NCI-H2171 (cell line): ENCODE measurements around the gene IL13.

Experiments
- DNase-seq: peaks from one replicate; lab custom pipeline; 2025; lab: John Stamatoyannopoulos, UW

The IL13 gene

GRCh38 chr5:132669966-132670882, 12.3 kb downstream of the IL13 start:
- no peak for DNase-seq

- DNase-seq, result no peak
Observed at GRCh38 chr5:132671000-132671399, 13.0 kb downstream of the IL13 start.

GRCh38 chr5:132673488-132673887, 15.5 kb downstream of the IL13 start:
- DNase-seq, result no peak

- no peak for DNase-seq
Observed at GRCh38 chr5:132673939-132674630, 16.1 kb downstream of the IL13 start, which contains the start of gene IL4. Gene IL4 (plus strand): TSS chr5:132673989. CDS start chr5:132674051, 62 bp downstream.

GRCh38 chr5:132674671-132675506, 16.9 kb downstream of the IL13 start:
- no peak for DNase-seq

- DNase-seq, result no peak
Observed at GRCh38 chr5:132675936-132676689, 18.1 kb downstream of the IL13 start.

- DNase-seq, result no peak
Observed at GRCh38 chr5:132677191-132677590, 19.2 kb downstream of the IL13 start.

GRCh38 chr5:132677682-132678400, 19.9 kb downstream of the IL13 start:
- DNase-seq, result no peak

- no peak for DNase-seq
Observed at GRCh38 chr5:132678735-132679134, 20.8 kb downstream of the IL13 start.

- no peak for DNase-seq
Observed at GRCh38 chr5:132679166-132679565, 21.2 kb downstream of the IL13 start.

- DNase-seq, result no peak
Observed at GRCh38 chr5:132679717-132680380, 21.9 kb downstream of the IL13 start.

- no peak for DNase-seq
Observed at GRCh38 chr5:132680780-132681475, 23.0 kb downstream of the IL13 start.

GRCh38 chr5:132681476-132681831, 23.5 kb downstream of the IL13 start:
- DNase-seq, result no peak

GRCh38 chr5:132681983-132682382, 24.0 kb downstream of the IL13 start:
- DNase-seq, result no peak

GRCh38 chr5:132684491-132684890, 26.5 kb downstream of the IL13 start:
- DNase-seq, result no peak

GRCh38 chr5:132684922-132685720, 27.1 kb downstream of the IL13 start:
- DNase-seq, result no peak

- no peak for DNase-seq
Observed at GRCh38 chr5:132686193-132686592, 28.2 kb downstream of the IL13 start.

GRCh38 chr5:132687995-132688394, 30.0 kb downstream of the IL13 start:
- DNase-seq, result no peak
